HL-60 (cell line): ENCODE data around the gene PKP3.

Experiments used
- POLR2AphosphoS5 ChIP-seq: IDR thresholded peaks from 2 replicates; pipeline ENCODE4 v1.6.1; 2012; ENCODE audit warnings: low read depth
- SPI1 ChIP-seq: IDR thresholded peaks from 2 replicates; pipeline ENCODE4 v1.6.1; 2012; ENCODE audit warnings: low read depth, mild to moderate bottlenecking, borderline replicate concordance
- TF ChIP-seq, protein P1 (sequence below): IDR thresholded peaks from one replicate; pipeline ENCODE4 v1.5.1; 2011; ENCODE audit warnings: low read length, control low read depth, inconsistent platforms; ENCODE audit not compliant: insufficient read depth
- TF ChIP-seq, protein P2 (sequence below): IDR thresholded peaks from 2 replicates; pipeline ENCODE4 v1.6.1; 2012; ENCODE audit warnings: low read depth; ENCODE audit not compliant: insufficient replicate concordance

DNA sequence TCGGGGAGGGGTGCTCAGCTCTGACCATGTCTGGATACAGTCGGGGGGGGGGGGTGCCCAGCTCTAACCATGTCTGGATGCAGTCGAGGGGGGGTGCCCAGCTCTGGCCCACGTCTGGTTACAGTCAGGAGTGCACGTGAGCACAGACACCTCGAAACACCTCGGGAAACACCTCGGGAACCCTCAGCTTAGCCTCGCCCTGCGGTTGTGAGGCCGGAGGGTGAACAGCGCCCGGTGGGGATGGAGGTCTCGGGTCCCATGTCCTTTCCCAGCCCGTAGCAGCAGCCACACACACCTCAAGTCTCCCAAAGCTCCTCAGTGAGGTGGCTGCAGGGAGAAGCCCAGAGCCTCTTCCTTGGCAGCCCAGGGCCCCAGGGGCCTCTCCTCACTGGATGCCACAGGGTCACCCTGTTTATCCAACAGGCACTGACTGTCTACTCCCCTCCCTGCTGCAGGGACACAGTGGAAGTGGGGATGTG is 18.7 kb downstream of the PKP3 start:
- TF ChIP-seq, protein P1, sequence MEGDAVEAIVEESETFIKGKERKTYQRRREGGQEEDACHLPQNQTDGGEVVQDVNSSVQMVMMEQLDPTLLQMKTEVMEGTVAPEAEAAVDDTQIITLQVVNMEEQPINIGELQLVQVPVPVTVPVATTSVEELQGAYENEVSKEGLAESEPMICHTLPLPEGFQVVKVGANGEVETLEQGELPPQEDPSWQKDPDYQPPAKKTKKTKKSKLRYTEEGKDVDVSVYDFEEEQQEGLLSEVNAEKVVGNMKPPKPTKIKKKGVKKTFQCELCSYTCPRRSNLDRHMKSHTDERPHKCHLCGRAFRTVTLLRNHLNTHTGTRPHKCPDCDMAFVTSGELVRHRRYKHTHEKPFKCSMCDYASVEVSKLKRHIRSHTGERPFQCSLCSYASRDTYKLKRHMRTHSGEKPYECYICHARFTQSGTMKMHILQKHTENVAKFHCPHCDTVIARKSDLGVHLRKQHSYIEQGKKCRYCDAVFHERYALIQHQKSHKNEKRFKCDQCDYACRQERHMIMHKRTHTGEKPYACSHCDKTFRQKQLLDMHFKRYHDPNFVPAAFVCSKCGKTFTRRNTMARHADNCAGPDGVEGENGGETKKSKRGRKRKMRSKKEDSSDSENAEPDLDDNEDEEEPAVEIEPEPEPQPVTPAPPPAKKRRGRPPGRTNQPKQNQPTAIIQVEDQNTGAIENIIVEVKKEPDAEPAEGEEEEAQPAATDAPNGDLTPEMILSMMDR, result no peak
- TF ChIP-seq SPI1 (no peak), POLR2AphosphoS5 (no peak)
- TF ChIP-seq, protein P2, sequence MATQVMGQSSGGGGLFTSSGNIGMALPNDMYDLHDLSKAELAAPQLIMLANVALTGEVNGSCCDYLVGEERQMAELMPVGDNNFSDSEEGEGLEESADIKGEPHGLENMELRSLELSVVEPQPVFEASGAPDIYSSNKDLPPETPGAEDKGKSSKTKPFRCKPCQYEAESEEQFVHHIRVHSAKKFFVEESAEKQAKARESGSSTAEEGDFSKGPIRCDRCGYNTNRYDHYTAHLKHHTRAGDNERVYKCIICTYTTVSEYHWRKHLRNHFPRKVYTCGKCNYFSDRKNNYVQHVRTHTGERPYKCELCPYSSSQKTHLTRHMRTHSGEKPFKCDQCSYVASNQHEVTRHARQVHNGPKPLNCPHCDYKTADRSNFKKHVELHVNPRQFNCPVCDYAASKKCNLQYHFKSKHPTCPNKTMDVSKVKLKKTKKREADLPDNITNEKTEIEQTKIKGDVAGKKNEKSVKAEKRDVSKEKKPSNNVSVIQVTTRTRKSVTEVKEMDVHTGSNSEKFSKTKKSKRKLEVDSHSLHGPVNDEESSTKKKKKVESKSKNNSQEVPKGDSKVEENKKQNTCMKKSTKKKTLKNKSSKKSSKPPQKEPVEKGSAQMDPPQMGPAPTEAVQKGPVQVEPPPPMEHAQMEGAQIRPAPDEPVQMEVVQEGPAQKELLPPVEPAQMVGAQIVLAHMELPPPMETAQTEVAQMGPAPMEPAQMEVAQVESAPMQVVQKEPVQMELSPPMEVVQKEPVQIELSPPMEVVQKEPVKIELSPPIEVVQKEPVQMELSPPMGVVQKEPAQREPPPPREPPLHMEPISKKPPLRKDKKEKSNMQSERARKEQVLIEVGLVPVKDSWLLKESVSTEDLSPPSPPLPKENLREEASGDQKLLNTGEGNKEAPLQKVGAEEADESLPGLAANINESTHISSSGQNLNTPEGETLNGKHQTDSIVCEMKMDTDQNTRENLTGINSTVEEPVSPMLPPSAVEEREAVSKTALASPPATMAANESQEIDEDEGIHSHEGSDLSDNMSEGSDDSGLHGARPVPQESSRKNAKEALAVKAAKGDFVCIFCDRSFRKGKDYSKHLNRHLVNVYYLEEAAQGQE, result no peak
